Loucy (cell line): ENCODE results near the gene TTL.
"Not testable (repeated sequence)": the region's sequence is repeated elsewhere in the genome, so short reads cannot be mapped to it uniquely, and the experiment has no call there.

Experiments used
- H2AFZ ChIP-seq: fragments of 200-600 bp; sonication (generic); 2 replicates; pipeline ENCODE4 v1.6.0; 2016; ENCODE audit warnings: antibody characterized with exemption, mild to moderate bottlenecking, low read length, moderate library complexity
- H3F3A ChIP-seq: fragments of 200-600 bp; 2 replicates; pipeline ENCODE4 v1.6.0; 2016; ENCODE audit warnings: antibody characterized with exemption, low read depth, mild to moderate bottlenecking
- H3K27me3 ChIP-seq: fragments of 200-600 bp; sonication (generic); 2 replicates; pipeline ENCODE4 v1.6.1; 2014; ENCODE audit warnings: low read length, mild to moderate bottlenecking; ENCODE audit not compliant: insufficient read depth, poor library complexity, severe bottlenecking
- H3K36me3 ChIP-seq: fragments of 200-600 bp; sonication (generic); 2 replicates; pipeline ENCODE4 v1.6.1; 2016; ENCODE audit warnings: low read length; ENCODE audit not compliant: insufficient read depth
- H3K4me1 ChIP-seq: fragments of 200-600 bp; sonication (generic); 2 replicates; pipeline ENCODE4 v1.5.1; 2014; ENCODE audit warnings: low read length, mild to moderate bottlenecking; ENCODE audit not compliant: insufficient read depth, poor library complexity, severe bottlenecking
- H3K4me2 ChIP-seq: fragments of 200-600 bp; sonication (generic); 2 replicates; pipeline ENCODE4 v1.6.0; 2014; ENCODE audit warnings: antibody characterized with exemption, low read length, low read depth, mild to moderate bottlenecking; ENCODE audit not compliant: poor library complexity, severe bottlenecking
- H3K4me3 ChIP-seq: fragments of 200-600 bp; sonication (generic); 2 replicates; pipeline ENCODE4 v1.5.1; 2014; ENCODE audit warnings: low read length, mild to moderate bottlenecking, mixed read lengths; ENCODE audit not compliant: poor library complexity, severe bottlenecking
- H3K79me2 ChIP-seq: fragments of 200-600 bp; sonication (generic); 2 replicates; pipeline ENCODE4 v1.6.1; 2014; ENCODE audit warnings: low read length; ENCODE audit not compliant: insufficient read depth
- H3K9ac ChIP-seq: fragments of 200-600 bp; sonication (generic); 2 replicates; pipeline ENCODE4 v1.6.0; 2014; ENCODE audit warnings: mild to moderate bottlenecking, low read depth, low read length, moderate library complexity; ENCODE audit not compliant: poor library complexity, severe bottlenecking
- H3K9me2 ChIP-seq: fragments of 200-600 bp; sonication (generic); replicated peaks from 2 replicates; pipeline ENCODE4 v1.6.1; 2016; ENCODE audit warnings: low read depth, low read length, mixed read lengths
- H3K9me3 ChIP-seq: fragments of 200-600 bp; sonication (generic); 2 replicates; pipeline ENCODE4 v1.6.1; 2014; ENCODE audit warnings: mild to moderate bottlenecking, antibody characterized with exemption, low read length, low read depth; ENCODE audit not compliant: insufficient read depth
- H4K20me1 ChIP-seq: fragments of 200-600 bp; sonication (generic); 2 replicates; pipeline ENCODE4 v1.6.0; 2014; ENCODE audit warnings: antibody characterized with exemption, low read length, mild to moderate bottlenecking; ENCODE audit not compliant: insufficient read depth, poor library complexity, severe bottlenecking
- EZH2phosphoT487 ChIP-seq: fragments of 200-600 bp; IDR thresholded peaks from 2 replicates; pipeline ENCODE4 v1.6.1; 2018; ENCODE audit warnings: antibody characterized with exemption, mild to moderate bottlenecking, moderate library complexity, borderline replicate concordance
- TF ChIP-seq, protein P1 (sequence below): fragments of 200-600 bp; sonication (generic); conservative IDR thresholded peaks from 2 replicates; pipeline ENCODE4 v1.5.1; 2014; ENCODE audit warnings: mild to moderate bottlenecking, antibody characterized with exemption, low read length

The TTL gene

DNA sequence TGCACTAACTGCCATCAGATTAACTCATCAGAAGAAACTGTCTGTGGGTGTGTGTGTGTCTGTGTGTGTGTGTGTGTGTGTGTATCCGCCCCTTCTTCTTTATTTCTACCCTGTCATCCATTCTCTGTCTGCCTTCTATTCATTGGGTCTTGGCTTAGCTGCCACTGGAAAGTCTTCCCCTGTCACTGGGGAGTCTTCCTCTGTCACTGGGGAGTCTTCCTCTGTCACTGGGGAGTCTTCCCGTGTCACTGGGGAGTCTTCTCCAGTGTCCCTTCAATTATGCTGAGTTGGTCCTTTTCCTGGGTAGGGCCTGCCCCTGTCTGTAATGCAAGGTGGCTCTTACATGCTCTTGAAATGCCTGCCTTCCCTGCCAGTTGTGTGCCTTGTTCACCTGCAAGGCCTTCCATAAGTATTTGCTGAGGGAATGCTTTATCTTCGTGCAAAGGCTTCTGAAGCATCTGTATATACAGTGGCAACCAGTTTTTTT, 41.4 kb downstream of the TTL start:
- TF ChIP-seq, protein P1, sequence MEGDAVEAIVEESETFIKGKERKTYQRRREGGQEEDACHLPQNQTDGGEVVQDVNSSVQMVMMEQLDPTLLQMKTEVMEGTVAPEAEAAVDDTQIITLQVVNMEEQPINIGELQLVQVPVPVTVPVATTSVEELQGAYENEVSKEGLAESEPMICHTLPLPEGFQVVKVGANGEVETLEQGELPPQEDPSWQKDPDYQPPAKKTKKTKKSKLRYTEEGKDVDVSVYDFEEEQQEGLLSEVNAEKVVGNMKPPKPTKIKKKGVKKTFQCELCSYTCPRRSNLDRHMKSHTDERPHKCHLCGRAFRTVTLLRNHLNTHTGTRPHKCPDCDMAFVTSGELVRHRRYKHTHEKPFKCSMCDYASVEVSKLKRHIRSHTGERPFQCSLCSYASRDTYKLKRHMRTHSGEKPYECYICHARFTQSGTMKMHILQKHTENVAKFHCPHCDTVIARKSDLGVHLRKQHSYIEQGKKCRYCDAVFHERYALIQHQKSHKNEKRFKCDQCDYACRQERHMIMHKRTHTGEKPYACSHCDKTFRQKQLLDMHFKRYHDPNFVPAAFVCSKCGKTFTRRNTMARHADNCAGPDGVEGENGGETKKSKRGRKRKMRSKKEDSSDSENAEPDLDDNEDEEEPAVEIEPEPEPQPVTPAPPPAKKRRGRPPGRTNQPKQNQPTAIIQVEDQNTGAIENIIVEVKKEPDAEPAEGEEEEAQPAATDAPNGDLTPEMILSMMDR = no peak
- no peak for TF ChIP-seq EZH2phosphoT487
- no peak overlapping the region for H3K9ac ChIP-seq
- H3F3A ChIP-seq = no peaks in the 10 kb centered on the region
- H3K79me2 ChIP-seq = no peaks in the 10 kb centered on the region
- H4K20me1 ChIP-seq = no peaks in the 10 kb centered on the region
- no peaks in the 10 kb centered on the region for H3K9me2 ChIP-seq
- no peaks in the 10 kb centered on the region for H3K4me1 ChIP-seq
- no peak overlapping the region for H3K4me3 ChIP-seq
- no peaks in the 10 kb centered on the region for H3K27me3 ChIP-seq
- H2AFZ ChIP-seq = no peak overlapping the region
- no peak overlapping the region for H3K4me2 ChIP-seq
- no peaks in the 10 kb centered on the region for H3K9me3 ChIP-seq
- H3K36me3 ChIP-seq = peaks cover 35% of the 10 kb centered on the region; the same call in 1 of the 2 replicates

DNA sequence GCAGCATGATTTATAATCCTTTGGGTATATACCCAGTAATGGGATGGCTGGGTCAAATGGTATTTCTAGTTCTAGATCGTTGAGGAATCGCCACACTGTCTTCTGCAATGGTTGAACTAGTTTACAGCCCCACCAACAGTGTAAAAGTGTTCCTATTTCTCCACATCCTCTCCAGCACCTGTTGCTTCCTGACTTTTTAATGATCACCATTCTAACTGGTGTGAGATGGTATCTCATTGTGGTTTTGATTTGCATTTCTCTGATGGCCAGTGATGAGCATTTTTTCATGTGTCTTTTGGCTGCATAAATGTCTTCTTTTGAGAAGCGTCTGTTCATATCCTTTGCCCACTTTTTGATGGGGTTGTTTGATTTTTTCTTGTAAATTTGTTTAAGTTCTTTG, 42.3 kb downstream of the TTL start:
- not testable (repeated sequence) for H3K4me3 ChIP-seq, H3K9ac ChIP-seq, H3F3A ChIP-seq, H3K79me2 ChIP-seq, H3K4me1 ChIP-seq, H3K4me2 ChIP-seq, H3K27me3 ChIP-seq, H3K9me2 ChIP-seq, H2AFZ ChIP-seq, H4K20me1 ChIP-seq, H3K9me3 ChIP-seq
- peaks cover 39% of the 10 kb centered on the region; the same call in 1 of the 2 replicates for H3K36me3 ChIP-seq

DNA sequence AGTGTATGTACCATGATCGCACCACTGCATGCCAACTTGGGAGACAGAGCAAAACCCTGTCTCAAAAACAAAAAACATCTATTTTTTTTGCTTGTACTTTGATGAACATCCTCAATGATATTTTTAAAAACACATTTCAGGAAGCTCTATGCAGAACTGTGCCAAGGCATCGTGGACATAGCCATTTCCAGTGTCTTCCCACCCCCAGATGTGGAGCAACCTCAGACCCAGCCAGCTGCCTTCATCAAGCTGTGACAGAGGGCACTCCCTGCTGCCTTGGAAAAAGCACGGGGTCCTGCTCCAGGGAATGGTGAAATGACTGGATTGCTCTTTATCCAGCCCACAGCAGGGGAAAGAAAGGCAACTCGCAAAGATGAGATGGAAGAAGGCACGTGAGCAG, 46.6 kb downstream of the TTL start:
- TF ChIP-seq EZH2phosphoT487 = no peak
- TF ChIP-seq, protein P1 = no peak
- Histone ChIP-seq H3K79me2 (no peaks in the 10 kb centered on the region), H3K27me3 (no peaks in the 10 kb centered on the region), H3K9ac (no peak overlapping the region), H3K4me2 (no peak overlapping the region), H2AFZ (no peak overlapping the region), H4K20me1 (no peaks in the 10 kb centered on the region), H3K36me3 (peaks cover 41% of the 10 kb centered on the region; the same call in 1 of the 2 replicates), H3K4me1 (no peaks in the 10 kb centered on the region), H3K9me3 (no peaks in the 10 kb centered on the region), H3K9me2 (no peaks in the 10 kb centered on the region), H3K4me3 (no peak overlapping the region), H3F3A (no peaks in the 10 kb centered on the region)

DNA sequence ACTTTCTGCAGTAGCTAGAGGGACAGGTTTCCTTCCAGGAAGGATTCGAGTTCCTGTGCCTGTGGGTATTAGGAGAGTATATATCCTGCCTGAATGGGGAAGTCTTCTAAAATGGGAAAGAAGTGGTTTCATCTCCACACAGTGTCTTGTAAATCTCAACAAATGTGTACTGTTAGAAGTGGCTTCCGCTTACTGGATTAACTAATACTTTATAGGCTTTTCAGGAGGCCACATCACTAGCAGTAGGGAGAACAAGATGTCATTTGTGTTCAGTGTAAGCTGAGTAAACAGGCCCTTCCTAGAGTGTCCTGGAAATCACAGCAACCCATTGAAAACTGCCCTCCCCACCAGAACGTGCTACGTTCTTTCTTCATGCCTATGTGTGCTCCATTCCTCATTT, 47.8 kb downstream of the TTL start:
- Histone ChIP-seq H3K9me2 (no peaks in the 10 kb centered on the region), H3F3A (no peaks in the 10 kb centered on the region), H3K9ac (no peak overlapping the region), H3K36me3 (peaks cover 41% of the 10 kb centered on the region; the same call in 1 of the 2 replicates), H4K20me1 (no peaks in the 10 kb centered on the region), H3K4me1 (no peaks in the 10 kb centered on the region), H3K4me3 (no peak overlapping the region), H3K4me2 (no peak overlapping the region), H3K9me3 (no peaks in the 10 kb centered on the region), H3K27me3 (no peaks in the 10 kb centered on the region), H2AFZ (no peak overlapping the region), H3K79me2 (no peaks in the 10 kb centered on the region)
- TF ChIP-seq, protein P1 = no peak
- no peak for TF ChIP-seq EZH2phosphoT487
